ENCODE measurements around the gene OPA3. TPM values are rescaled to one million over a fixed set of nuclear protein-coding genes. Genes with fewer than 3 reads are reported as not detected.

The OPA3 gene
- total and polyA plus RNA-seq, 9 donors: 2.0 to 16.6 (median 9.2) TPM

GRCh38 chr19:45599286-45599685 lies 14.7 kb upstream of the OPA3 start:
- no peaks in the 10 kb centered on the region for H3K9me3 ChIP-seq
- DNase-seq: no peak
- no peaks in the 10 kb centered on the region for H3K27me3 ChIP-seq
- no peaks in the 10 kb centered on the region for H3K36me3 ChIP-seq
- TF ChIP-seq POLR2A (IDR thresholded peaks at IDR 0.05): no peak
- TF ChIP-seq CTCF (IDR thresholded peaks at IDR 0.05): no peak
- no peak for TF ChIP-seq EP300 (IDR thresholded peaks at IDR 0.05)
- 5 to 11% (median 10%) methylated on average over 13 of the region's 13 CpGs for WGBS, 3 donors
- intact Hi-C loops (cut with DNase I): no loop called here
- no peak overlapping the region for H3K4me3 ChIP-seq
- H3K4me1 ChIP-seq (ENCODE audit: insufficient read depth): no peaks in the 10 kb centered on the region
- H3K27ac ChIP-seq: no peak overlapping the region

- no peaks in the 10 kb centered on the region for H3K27me3 ChIP-seq
- H3K9me3 ChIP-seq: no peaks in the 10 kb centered on the region
- no peaks in the 10 kb centered on the region for H3K4me1 ChIP-seq (ENCODE audit: insufficient read depth)
- DNase-seq: no peak
- intact Hi-C loops (cut with DNase I): no loop called here
- H3K36me3 ChIP-seq: no peaks in the 10 kb centered on the region
- no peak overlapping the region for H3K4me3 ChIP-seq
- H3K27ac ChIP-seq: no peak overlapping the region
- 4 to 10% (median 4%) methylated on average over 22 of the region's 22 CpGs for WGBS, 3 donors
- no peak for TF ChIP-seq EP300 (IDR thresholded peaks at IDR 0.05)
Measured at GRCh38 chr19:45598267-45599001, 13.8 kb upstream of the OPA3 start.

GRCh38 chr19:45597425-45598111 lies 13.0 kb upstream of the OPA3 start:
- intact Hi-C loops (cut with DNase I): no loop called here
- TF ChIP-seq EP300 (IDR thresholded peaks at IDR 0.05) (no peak), CTCF (IDR thresholded peaks at IDR 0.05) (no peak), POLR2A (IDR thresholded peaks at IDR 0.05) (no peak)
- 6 to 18% (median 15%) methylated on average over 4 to 5 of the region's 5 CpGs for WGBS, 3 donors
- Histone ChIP-seq H3K9me3 (no peaks in the 10 kb centered on the region), H3K27ac (no peak overlapping the region), H3K4me3 (no peak overlapping the region), H3K27me3 (no peaks in the 10 kb centered on the region), H3K36me3 (no peaks in the 10 kb centered on the region), H3K4me1 (ENCODE audit: insufficient read depth) (no peaks in the 10 kb centered on the region)
- no peak for DNase-seq

- Histone ChIP-seq H3K36me3 (no peaks in the 10 kb centered on the region), H3K27ac (no peak overlapping the region), H3K4me3 (no peak overlapping the region), H3K4me1 (ENCODE audit: insufficient read depth) (no peaks in the 10 kb centered on the region), H3K27me3 (no peaks in the 10 kb centered on the region), H3K9me3 (no peaks in the 10 kb centered on the region)
- no peak for DNase-seq
- no peak for TF ChIP-seq EP300 (IDR thresholded peaks at IDR 0.05)
- no peak for TF ChIP-seq CTCF (IDR thresholded peaks at IDR 0.05)
- TF ChIP-seq POLR2A (IDR thresholded peaks at IDR 0.05): no peak
- WGBS, 3 donors: 45 to 59% (median 48%) methylated on average over 6 of the region's 6 CpGs
- intact Hi-C loops (cut with DNase I): no loop called here
Measured at GRCh38 chr19:45595814-45596213, 11.2 kb upstream of the OPA3 start.

- no peaks in the 10 kb centered on the region for H3K4me1 ChIP-seq (ENCODE audit: insufficient read depth)
- no peaks in the 10 kb centered on the region for H3K36me3 ChIP-seq
- no peaks in the 10 kb centered on the region for H3K27me3 ChIP-seq
- DNase-seq: no peak
- no peak overlapping the region for H3K27ac ChIP-seq
- intact Hi-C loops (cut with DNase I): no loop called here
- no peak for TF ChIP-seq CTCF (IDR thresholded peaks at IDR 0.05)
- no peak for TF ChIP-seq POLR2A (IDR thresholded peaks at IDR 0.05)
- no peak for TF ChIP-seq EP300 (IDR thresholded peaks at IDR 0.05)
- 0 to 10% (median 10%) methylated on average over 1 of the region's 1 CpG for WGBS, 3 donors
- H3K9me3 ChIP-seq: no peaks in the 10 kb centered on the region
- no peak overlapping the region for H3K4me3 ChIP-seq
Measured at GRCh38 chr19:45593520-45593919, 8.9 kb upstream of the OPA3 start.

All from ovary (tissue), 9 donors.